ENCODE data around the gene KCNQ2. TPM values are rescaled to one million over a fixed set of nuclear protein-coding genes. Genes with fewer than 3 reads are reported as not detected.

KCNQ2 gene
- total RNA-seq, 2 experiments from 2014 or later, result not detected

DNA sequence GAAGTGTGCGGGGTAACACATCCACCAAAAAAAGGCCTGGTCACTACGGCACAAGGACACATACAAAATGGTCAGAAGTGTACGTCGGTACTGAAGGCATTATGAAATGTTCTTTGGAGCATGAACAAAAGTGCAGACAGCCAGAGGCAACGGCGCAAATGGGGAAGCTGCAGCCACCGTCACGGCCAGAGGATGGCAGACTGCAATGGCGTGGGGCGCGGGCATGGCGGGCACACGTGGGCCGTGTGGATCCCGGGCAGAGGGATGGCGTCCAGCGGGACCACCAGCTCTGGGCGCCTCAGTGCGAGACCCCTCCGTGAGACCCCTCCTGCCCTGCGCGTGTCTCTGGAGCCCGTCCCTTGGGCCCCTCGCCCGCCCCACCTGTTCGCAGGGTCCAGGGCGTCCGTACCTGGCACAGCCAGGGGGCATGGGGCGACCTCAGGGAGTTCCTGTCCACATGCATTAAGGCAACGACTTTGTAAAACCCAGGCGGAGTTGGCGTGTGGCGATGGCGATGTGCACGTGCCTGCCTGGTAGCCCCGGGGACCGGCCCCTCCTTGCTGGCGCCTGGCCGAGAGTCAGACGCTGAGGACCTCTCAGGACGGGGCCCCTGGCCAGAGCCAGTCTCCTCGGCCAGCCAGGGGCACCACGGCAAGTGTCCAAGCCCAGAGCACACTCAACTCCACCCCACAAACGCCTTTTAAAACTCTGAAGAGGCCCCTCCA is 71.8 kb downstream of the KCNQ2 start:
- ChIA-PET CTCF (no interaction called here), POLR2A (no interaction called here)

DNA sequence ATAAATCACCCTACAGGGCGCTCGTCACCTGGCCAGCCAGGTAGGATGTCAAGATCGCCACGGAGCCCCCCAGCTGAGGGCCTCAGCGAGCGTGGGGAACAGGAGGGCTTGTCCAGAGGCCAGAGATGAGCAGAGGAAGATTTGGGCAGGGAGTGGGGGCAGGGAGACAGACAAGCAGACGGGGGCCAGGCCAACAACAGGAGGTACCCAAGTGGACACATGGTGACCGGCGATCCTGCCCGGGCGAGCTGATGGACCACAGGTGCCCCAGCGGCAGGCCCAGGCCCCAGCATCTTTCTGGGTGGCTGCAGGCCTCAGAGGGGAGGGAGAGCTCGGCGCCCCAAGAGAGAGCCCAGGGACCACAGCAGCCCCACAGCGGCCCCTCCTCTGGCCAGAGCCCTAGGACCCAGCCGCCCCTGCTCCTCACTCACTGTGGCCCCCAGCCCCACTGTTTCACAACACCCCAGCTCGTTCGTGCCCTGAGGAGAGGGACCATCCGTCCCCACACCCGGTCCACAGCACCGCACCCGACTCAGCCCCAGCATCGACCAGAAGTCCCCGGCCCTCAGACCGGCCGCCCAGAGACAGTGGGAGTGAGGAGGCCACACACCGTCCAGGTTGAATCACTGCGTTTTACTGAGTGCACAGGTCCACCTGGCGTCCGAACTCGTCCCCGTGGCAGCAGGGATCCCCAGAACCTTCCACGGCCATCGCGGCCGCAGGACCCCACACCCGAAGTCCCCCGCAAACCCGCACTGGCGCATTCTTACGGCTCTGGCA is 72.7 kb downstream of the KCNQ2 start:
- ChIA-PET POLR2A (no interaction called here), CTCF (no interaction called here)

DNA sequence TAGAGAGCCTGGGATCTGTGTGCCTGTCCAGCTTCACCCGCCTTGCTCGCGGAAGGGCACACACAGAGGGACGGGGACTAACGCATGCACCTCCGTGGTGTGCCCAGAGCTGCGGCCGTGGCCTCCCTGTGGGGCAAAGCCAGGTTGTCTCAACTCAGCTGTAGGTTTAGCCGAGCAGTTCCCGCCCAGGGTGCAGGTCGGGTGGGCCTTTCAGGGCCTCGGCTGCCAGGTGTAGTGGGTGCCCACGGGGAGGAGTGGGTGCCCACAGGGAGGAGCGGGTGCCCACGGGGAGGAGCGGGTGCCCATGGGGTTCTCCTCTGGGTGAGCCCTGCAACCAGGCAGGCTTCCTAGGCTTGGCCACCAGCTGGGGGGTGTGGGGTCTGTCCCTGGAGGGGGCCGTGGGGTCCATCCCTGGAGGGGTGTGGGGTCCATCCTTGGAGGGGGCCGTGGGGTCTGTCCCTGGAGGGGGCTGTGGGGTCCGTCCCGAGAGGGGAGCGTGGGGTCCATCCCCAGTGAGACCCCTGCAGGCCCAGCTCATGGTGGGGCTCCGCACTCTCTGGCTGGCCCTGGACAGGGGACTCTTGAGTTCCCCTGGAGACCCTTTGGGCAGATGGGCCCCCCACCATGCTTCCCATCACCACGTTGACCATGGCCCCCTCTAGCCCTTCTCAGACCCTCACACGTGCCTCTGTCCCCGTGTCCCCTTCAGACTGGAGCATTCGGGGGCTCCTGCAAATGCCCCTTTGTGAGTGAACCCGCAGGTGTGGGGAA is 73.5 kb downstream of the KCNQ2 start:
- ChIA-PET CTCF (no interaction called here), POLR2A (no interaction called here)

DNA sequence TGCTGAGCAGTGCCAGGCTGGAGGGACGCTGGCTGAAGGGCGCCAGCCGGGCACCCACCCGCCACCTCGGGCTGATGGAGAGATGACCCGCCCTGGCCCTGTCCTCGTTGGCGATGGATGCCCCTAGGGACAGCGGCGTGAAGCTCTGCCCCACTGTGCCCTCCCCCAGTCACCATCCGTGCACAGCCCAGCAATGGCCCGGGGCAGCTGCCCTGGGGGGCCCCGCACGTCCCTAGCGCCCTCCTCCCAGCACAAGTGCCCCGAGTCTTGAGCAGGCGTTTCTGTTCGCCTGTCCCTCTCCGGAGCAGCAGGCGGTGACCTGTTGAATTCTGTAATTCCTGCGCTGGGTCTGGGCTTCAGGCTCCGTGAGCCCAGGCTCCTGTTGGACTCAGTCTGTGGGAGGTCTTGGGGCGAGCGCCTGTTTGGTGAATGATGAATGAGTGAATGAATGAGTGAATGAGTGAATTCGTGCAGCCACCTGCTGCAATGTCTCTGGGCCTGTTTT is 74.5 kb downstream of the KCNQ2 start:
- POLR2A ChIA-PET, result no interaction called here
- CTCF ChIA-PET, result no interaction called here

DNA sequence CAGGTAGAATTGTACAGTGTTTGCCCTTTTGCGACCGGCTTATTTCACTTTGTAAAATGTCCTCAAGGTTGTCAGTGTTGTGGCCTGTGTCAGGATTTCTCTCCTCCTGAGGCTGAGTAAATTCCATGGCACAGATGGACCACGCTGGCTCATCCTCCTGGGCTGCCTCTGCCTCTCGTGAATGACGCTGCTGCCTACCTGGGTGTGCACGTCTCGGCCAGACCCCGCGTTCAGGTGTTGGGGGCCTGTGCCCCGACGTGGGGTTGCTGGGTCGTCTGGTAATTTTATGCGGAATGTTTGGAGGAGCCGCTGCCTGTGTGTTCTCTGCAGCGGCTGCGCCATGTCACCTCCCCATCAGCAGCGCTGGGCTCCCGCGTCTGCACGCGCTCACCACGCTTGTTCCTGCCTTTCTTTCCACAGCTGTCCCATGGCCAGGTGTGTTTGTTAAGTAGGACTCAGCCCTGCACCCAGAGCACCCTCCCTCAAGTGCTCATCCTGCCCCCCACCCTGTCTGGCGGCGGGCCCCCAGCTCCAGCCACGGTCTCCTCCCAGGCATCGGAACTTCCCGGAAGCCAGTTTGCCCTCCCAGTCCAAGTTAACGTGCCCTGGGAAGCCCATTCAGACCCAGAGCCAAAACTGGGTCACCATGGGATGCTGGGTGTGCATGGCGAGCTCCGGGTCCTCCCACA is 75.2 kb downstream of the KCNQ2 start:
- POLR2A ChIA-PET, result no interaction called here
- CTCF ChIA-PET, result interaction anchor here (0.6 kb wide), 1 partner anchor 351 kb away, joined by 3 read pairs; no protein-coding TSS in a partner anchor

DNA sequence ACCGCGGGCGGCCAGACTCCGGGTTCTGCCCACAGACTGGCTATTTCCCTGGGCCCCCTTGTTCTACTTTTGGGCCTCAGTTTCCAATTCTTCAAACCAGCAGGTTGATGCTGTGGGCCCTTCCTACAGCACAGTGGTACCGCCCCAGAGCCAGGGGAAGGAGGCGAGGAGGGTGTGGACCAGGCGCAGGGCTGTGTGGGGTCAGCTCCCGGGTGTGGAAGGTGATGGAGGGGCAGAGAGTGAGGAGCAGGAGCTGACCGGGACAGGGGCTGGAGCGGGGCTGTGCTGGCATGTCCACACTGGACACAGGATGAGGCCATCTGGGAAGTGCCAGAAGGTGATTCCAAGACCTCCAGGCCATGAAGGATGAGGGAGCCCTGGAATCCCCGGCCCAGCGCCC is 76.2 kb downstream of the KCNQ2 start:
- CTCF ChIA-PET, result no interaction called here
- POLR2A ChIA-PET, result no interaction called here

DNA sequence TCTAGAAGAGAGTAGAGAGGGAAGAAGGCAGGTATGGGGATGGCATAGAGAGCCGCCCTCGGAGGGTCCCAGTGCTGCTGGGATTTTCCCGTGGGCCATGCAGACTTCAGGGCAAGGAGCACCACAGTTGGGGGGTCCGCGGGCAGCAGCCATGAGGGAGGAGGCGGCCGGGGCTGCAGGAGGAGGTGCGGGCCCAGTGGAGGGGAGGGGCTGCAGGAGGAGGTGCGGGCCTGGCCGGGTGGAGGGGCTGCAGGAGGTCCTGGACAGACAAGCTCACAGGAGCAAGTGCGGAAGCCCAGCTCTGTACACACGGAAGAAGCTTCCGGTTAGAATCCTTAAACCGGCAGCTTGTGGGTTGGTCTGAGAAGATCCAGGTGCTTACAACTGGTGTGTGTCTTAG is 76.7 kb downstream of the KCNQ2 start:
- POLR2A ChIA-PET, result no interaction called here
- CTCF ChIA-PET, result no interaction called here

DNA sequence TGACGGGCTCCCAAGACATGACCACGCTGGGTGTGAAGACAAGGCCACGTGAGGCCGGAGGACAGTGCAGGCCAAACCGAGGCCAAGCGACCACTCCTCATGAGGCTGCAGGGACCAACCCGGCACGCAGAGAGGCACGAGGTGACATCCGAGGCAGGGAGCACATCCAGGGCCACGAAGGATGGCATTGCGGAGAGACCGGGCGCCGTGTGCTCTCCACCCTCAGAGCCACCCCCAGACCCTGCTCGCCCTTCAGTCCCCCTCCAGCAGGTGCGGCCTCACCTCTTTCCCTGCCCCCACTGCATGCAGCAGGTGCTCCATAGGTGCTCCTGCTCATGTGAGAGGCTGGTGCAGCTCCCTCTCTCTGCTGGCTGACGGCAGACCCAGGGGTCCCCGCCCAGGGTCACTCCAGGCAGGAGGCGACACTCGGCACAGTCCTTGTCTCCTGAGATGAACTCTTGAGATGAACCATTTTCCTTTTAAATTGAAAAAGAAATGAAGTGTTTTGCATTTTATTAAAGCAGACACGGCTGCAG is 77.5 kb downstream of the KCNQ2 start:
- CTCF ChIA-PET, result no interaction called here
- POLR2A ChIA-PET, result no interaction called here

DNA sequence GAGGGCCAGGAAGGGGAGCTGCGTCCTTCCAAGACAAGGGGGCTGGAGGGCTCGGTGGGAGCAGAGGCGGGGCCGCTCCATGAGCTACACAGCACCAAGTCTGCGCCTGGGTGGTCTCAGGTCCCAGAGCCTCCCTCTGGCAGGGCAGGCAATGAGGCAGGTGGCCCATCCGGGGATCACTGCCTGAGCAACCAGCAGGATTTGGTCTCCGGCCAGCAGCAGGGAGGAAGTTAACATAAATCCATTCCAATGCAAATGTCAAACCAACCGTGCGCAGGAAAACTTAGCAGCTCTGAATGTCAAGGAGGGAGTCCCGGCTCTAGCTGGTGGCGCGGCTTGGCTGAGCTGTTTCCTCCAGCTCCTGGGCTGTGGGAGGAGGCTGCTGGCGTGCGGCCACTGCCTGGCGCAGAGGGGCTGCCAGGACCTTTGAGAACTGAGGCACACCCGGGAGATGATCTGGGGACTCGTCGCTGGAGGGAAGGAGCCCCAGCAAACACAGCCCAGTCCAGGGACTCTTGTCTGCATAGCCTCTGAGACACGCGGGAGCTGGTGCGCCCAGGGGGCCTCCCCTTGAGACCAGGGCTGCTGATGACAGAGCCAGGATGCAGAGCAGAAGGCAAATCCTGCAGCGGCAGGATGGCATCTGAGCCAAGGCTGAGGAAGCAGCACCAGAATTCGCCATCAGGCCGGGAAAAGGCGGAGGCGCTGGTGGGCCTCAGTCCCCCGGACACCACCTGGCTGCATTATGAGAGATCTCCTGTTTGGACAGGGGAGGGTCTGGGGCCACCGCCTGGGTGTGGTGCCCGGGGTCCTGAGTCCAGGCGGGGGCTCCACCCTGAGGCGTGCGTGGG is 78.2 kb downstream of the KCNQ2 start:
- POLR2A ChIA-PET, result no interaction called here
- CTCF ChIA-PET, result interaction anchor here (0.6 kb wide), 1 partner anchor 167 kb away, joined by 4 read pairs; no protein-coding TSS in a partner anchor

DNA sequence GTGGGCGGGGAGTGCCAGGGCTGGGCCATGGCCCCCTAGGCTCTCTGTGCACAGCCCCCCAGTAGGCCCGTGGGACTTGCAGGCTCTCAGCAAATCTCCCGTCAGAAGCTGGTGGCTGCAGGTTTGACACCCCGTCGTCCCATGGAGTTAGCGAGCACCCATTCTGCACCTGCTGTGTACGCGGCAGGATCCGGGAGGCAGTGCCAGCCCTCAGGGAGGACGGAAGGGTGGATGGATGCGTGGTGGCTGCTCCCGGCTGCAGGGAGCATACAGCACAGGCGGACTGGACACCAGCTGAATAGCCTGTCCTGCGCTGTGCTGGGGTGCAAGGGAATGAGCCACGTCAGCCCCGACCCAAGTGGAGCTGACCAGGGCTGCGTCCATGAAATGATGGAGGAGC is 78.9 kb downstream of the KCNQ2 start:
- CTCF ChIA-PET, result interaction anchor here (0.6 kb wide), 1 partner anchor 166 kb away, joined by 4 read pairs; no protein-coding TSS in a partner anchor
- POLR2A ChIA-PET, result no interaction called here

DNA sequence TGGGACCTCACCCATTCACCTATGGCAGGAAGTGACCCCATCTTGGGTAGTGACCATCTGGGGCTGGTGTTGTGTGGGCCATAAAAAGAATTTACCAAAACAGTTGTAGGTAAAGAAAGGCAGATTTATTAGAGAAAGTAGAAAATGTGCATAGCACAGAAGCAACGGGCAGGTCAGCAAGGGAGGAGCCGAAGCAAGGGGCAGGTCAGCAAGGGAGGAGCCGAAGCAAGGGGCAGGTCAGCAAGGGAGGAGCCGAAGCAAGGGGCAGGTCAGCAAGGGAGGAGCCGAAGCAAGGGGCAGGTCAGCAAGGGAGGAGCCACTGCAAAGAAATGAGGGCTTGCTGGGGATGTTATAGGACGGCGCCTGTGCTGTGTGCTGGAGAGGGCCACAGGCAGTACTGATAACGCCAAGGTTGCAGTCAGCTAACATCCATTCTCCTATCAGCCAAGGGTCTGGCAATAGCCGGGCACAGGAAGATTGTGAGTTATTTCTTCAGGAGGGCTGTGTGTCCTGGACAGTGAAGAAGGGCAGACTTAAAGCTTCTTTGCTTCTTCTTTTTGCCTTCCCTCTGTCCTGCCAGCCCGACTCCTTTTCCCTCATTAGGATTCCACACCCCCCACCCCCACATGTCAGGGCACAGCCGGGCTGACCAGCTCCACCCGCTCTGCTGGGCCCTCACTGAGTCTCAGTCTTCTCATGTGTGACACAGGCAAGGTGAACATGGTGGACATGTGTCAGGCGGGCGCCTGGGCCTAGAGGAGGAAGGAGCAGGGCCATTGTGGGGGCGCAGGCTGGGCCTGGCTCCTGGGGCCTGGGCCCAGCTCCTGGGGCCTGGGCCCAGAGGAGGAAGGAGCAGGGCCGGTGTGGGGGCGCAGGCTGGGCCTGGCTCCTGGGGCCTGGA is 79.7 kb downstream of the KCNQ2 start:
- ChIA-PET CTCF (no interaction called here), POLR2A (no interaction called here)

DNA sequence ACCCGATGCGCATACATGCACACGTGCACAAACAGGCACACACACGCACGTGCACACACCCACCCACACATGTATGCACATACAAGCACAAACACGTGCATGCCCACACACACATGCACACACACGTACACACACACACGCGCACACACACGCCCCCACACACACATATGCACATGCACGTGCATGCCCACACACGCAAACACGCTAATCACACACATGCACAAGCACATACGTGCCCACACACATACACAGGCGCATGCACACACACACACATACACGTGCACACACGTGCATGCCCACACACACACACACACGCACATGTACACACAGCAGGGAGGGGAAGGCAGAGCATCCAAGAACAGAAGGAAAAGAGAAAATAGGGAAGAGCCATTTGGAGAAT is 84.5 kb downstream of the KCNQ2 start:
- CTCF ChIA-PET, result no interaction called here
- POLR2A ChIA-PET, result no interaction called here

DNA sequence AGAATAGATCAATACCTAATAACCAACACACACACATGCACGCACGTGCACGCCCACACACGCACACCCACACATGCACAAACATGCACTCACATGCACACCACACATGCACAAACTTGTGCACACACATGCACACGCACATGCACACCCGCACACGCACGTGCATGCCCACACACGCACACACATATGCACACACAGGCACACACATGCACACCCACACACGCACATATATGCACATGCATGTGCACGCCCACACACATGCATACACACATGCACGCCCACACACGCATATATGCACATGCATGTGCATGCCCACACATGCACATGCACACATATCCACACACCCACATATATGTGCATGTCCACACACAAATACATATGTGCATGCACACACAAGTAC is 85.1 kb downstream of the KCNQ2 start:
- CTCF ChIA-PET, result no interaction called here
- POLR2A ChIA-PET, result no interaction called here

DNA sequence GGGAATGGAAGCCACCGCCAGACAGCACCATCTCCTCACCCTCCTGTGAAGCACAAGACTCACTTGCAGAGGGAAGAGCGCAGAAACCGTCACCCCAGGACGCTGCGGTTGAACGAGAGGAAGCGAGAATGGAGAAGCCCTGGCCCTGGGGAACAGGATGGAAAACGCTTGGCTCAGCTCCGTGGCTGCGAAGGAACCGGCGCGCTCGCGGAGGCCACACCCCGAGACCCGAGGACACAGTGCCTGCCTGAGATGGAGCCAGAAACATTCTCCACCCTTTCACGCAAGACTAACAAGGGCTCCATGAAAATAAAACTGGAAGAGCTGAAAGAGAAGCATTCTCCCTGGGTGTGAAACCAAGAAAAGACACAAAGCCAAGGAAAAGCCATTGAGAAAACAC is 86.0 kb downstream of the KCNQ2 start:
- POLR2A ChIA-PET, result no interaction called here
- CTCF ChIA-PET, result no interaction called here

DNA sequence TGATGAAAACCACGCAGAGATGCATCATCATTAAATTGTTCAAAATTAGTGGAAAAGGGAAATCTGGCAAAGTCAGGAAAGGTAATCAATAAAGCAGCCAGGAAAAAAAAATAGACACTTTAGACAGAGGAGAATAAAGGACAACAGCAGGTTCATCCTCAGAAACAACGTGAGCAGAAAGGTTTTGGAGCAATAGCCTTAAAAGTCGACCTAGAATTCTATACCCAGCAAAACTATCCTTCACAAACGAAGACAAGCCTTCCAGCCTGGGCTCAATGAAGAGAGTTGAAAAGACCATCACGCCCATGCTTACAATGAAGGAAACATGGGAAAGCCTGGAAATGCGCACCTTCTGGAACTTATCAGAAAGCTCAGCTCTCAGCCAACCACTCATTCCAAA is 86.6 kb downstream of the KCNQ2 start:
- ChIA-PET POLR2A (no interaction called here), CTCF (no interaction called here)

DNA sequence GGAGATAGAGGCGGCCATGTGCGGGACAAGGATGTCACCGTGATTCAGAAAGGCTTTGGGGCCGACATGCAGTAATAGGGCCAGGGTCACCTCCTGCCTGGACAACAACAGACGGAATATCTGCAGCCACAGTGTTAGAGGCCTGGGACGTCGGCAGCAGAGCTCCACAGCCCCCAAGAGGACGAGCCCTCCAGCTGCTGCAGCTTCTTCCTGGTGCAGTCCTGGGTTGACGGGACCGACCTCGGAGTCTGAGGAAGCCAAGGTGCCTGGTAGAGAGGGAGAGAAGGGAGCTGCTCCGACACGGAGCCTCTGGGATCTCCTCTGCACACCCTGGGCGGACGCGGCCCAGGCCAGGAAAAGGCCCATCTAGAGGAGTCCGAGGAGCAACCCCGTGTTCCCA is 88.1 kb downstream of the KCNQ2 start:
- CTCF ChIA-PET, result no interaction called here

DNA sequence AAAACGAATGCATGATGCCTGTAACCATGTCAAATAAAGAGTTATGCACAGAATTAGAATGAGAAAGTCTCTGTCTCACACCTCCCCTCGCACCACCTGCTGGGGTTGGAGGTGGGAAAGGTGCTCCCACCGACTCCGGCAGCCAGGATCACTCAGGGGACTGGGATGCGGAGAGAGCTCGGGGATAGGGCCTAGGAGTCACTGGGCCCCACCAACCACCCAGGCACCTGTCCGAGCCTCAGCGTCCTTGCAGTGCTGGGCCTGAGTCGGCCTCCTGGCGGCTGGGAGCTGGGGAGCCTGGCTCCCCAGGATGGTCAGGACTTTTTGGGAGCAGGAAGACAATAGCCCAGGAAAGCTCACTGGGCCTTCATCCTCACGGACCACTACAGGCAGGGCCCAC is 88.9 kb downstream of the KCNQ2 start:
- ChIA-PET CTCF (no interaction called here), POLR2A (no interaction called here)

More for the DNA sequence above, 88.1 kb downstream of the KCNQ2 start:
- POLR2A ChIA-PET, result no interaction called here

Measured in activated CD8-positive, alpha-beta memory T cell treated with anti-CD3 and anti-CD28 coated beads for 36 hours (primary cell).